ENCODE measurements around the gene TXNDC2. TPM values are rescaled to one million over a fixed set of nuclear protein-coding genes. Genes with fewer than 3 reads are reported as not detected.

Gene TXNDC2
- total and polyA plus RNA-seq, 9 of the 15 experiments (the other 6 are each of a cell fraction or from before 2014, with no cell fraction given), result 1.2 to 4.9 (median 2.3) TPM

GRCh38 chr18:9849407-9850283 is 36.1 kb upstream of the TXNDC2 start (continued):
- TF ChIP-seq FOXP1 (CRISPR knock-in tag; IDR thresholded peaks at IDR 0.05), result no peak
- TF ChIP-seq STAG1 (CRISPR knock-in tag; IDR thresholded peaks at IDR 0.05; ENCODE audit: borderline replicate concordance), result no peak
- no peak for TF ChIP-seq RHOXF2B (CRISPR knock-in tag; conservative IDR thresholded peaks at IDR 0.05)
- no peak for TF ChIP-seq CSDE1 (IDR thresholded peaks at IDR 0.05)
- no peak for TF ChIP-seq E2F8 (IDR thresholded peaks at IDR 0.05; ENCODE audit: low read depth, partially characterized antibody)
- TF ChIP-seq PTTG1 (tag; IDR thresholded peaks at IDR 0.05; ENCODE audit: low read depth), result no peak
- no peak for TF ChIP-seq ZBTB7A (IDR thresholded peaks at IDR 0.05; ENCODE audit: borderline replicate concordance, control insufficient read depth, low read depth, low read length)
- no peak for TF ChIP-seq ATF1 (CRISPR knock-in tag; IDR thresholded peaks at IDR 0.05)
- TF ChIP-seq ATF1 (tag; IDR thresholded peaks at IDR 0.05), result peak; percentile 2; the same call in 1 of the 2 replicates
- TF ChIP-seq SMAD1 (IDR thresholded peaks at IDR 0.05; ENCODE audit: low read depth, low read length, partially characterized antibody), result no peak
- 0 out of 2 replicates have a peak, but pooled peaks have one; percentile 51 for TF ChIP-seq ZNF197 (CRISPR knock-in tag; IDR thresholded peaks at IDR 0.05; ENCODE audit: low read depth)
- no peak; the same call in 1 of the 2 replicates for TF ChIP-seq ZNF134 (CRISPR knock-in tag; conservative IDR thresholded peaks at IDR 0.05)
- TF ChIP-seq THRAP3 (IDR thresholded peaks at IDR 0.05; ENCODE audit: borderline replicate concordance), result no peak
- TF ChIP-seq ZNF239 (CRISPR knock-in tag; IDR thresholded peaks at IDR 0.05), result no peak
- peak; percentile 48; the same call in 1 of the 2 replicates for TF ChIP-seq POLR2H (tag; IDR thresholded peaks at IDR 0.05; ENCODE audit: low read depth)
- TF ChIP-seq KHSRP (IDR thresholded peaks at IDR 0.05), result no peak
- no peak for TF ChIP-seq MXI1 (IDR thresholded peaks at IDR 0.05; ENCODE audit: low read depth, low read length)
- TF ChIP-seq HDGF (IDR thresholded peaks at IDR 0.05), result no peak; the same call in 1 of the 2 replicates
- peak; percentile 32; the same call in 1 of the 2 replicates for TF ChIP-seq JUND (IDR thresholded peaks at IDR 0.05; ENCODE audit: borderline replicate concordance, low read depth, low read length)
- no peak; the same call in 2 of the 3 replicates for TF ChIP-seq JUND (tag; IDR thresholded peaks at IDR 0.05; ENCODE audit: borderline replicate concordance, low read depth, low read length)
- TF ChIP-seq RFX1 (IDR thresholded peaks at IDR 0.05), result peak; percentile 36; the same call in 1 of the 2 replicates
- no peak for TF ChIP-seq NR2C1 (IDR thresholded peaks at IDR 0.05)
- TF ChIP-seq NR2C1 (tag; IDR thresholded peaks at IDR 0.05), result 0 out of 2 replicates have a peak, but pooled peaks have one; percentile 22
- no peak for TF ChIP-seq DEAF1 (CRISPR knock-in tag; IDR thresholded peaks at IDR 0.05)
- no peak for TF ChIP-seq PRMT5 (CRISPR knock-in tag; IDR thresholded peaks at IDR 0.05)
- TF ChIP-seq MXD1 (CRISPR knock-in tag; IDR thresholded peaks at IDR 0.05; ENCODE audit: borderline replicate concordance, poor library complexity, severe bottlenecking), result no peak

All from K562 (cell line).